ENCODE measurements around the gene WDR35. TPM values are rescaled to one million over a fixed set of nuclear protein-coding genes. Genes with fewer than 3 reads are reported as not detected.
"Not testable (repeated sequence)": the region's sequence is repeated elsewhere in the genome, so short reads cannot be mapped to it uniquely, and the experiment has no call there.

Gene WDR35
- total RNA-seq, 3 donors from 2014 or later = 8.6 to 10.6 (median 9.0) TPM

DNA sequence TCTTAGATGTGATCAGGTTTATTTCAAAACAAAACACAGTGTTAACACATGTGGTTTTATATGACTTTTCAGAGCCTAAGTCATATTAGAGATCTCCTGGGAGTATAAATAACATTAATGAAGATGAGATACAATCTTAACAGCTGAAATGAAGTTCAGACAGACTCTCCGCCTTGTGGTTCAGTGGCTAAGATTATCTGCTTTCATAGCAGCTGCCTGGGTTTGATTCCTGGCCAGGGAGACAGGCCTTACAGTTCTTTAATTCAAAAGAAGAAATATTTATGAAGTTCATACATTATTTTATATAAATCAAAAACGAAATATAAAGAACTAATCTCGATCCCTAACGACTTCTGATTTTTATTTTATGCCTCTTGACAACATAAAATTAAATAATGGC lies 52.9 kb downstream of the WDR35 start:
- Mint-ChIP-seq H3K27me3 (ENCODE audit: low read depth) (no peaks in the 10 kb centered on the region), H3K9me3 (no peaks in the 10 kb centered on the region), H3K4me3 (no peak overlapping the region), H3K4me1 (ENCODE audit: low read depth) (no peaks in the 10 kb centered on the region), H3K36me3 (ENCODE audit: insufficient read depth) (peaks cover 33% of the 10 kb centered on the region)
- ATAC-seq (no peak), DNase-seq (no peak)

DNA sequence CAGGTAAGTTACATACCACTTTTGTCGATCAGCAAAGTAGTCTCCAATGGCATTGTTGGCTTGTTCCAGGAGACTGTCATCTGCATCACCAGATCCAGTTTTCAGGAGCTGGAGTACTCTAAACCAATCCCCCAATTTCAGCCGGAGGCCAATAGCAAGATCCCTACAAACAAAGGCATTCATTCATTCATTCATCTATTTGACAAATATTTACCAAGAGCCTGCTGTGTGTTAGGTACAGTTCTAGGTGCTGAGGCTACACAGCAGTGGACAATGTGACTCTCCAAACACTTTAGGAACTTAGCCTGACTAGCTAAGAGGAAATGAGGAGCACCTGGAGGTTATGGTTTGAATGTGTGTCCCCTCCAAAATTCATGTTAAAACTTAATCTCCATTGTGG lies 53.7 kb downstream of the WDR35 start:
- Mint-ChIP-seq H3K4me3 (no peak overlapping the region), H3K27me3 (ENCODE audit: low read depth) (no peaks in the 10 kb centered on the region), H3K4me1 (ENCODE audit: low read depth) (no peaks in the 10 kb centered on the region), H3K9me3 (no peaks in the 10 kb centered on the region), H3K36me3 (ENCODE audit: insufficient read depth) (peaks cover 38% of the 10 kb centered on the region)
- ATAC-seq (no peak), DNase-seq (no peak)

DNA sequence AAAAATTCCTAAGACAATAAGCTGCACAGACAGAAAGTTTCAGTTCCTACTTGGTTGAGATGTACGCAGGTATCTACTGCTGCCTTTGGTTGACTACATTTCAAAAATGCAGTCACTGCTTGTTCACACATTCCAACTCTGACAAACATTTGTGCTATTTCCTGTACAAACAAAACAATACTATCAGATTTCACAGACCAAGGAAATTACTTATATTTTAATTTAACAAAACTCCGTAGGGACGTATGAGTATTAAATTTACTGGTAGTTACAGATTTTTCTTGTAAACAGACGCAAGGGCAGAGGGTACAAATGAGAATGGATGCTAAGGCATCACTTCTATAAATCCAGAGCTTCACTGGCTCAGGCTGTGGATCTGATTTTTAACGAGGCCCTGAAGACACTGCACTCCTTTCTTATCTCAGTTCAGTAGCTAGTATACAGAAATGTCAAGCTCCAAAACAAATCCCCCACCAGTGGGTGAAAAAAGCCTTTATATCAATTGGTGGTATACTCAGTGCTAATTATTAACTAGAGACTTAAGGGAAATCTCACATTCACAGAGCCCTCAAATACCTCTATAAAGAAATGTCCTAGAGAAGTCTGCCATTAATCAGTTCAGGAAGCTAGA lies 56.4 kb downstream of the WDR35 start:
- Mint-ChIP-seq H3K27me3 (ENCODE audit: low read depth) (no peaks in the 10 kb centered on the region), H3K9me3 (no peaks in the 10 kb centered on the region), H3K4me1 (ENCODE audit: low read depth) (no peaks in the 10 kb centered on the region), H3K36me3 (ENCODE audit: insufficient read depth) (peaks cover 47% of the 10 kb centered on the region), H3K4me3 (no peak overlapping the region)
- no peak for ATAC-seq
- DNase-seq = no peak

DNA sequence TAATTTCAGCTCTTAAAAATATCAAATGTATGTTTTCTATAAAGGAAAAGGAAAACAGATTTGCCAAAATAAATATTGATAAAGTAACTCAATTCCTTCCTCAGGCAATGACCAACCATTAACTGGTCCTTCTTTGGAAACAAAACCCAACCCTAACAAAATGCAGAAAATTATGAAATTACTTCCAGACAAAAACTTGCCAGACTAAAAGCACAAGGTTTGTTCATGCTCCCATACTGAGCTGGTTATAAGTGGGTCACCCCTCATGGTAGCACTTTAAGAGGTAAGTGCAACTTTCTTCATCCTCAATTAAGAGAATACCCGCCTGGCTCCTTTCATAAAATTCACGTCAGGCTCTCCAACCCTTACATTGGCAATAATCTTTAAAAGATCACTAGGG lies 57.0 kb downstream of the WDR35 start:
- no peak overlapping the region for H3K4me3 Mint-ChIP-seq
- no peaks in the 10 kb centered on the region for H3K27me3 Mint-ChIP-seq (ENCODE audit: low read depth)
- H3K4me1 Mint-ChIP-seq (ENCODE audit: low read depth) = no peaks in the 10 kb centered on the region
- DNase-seq = no peak
- peaks cover 50% of the 10 kb centered on the region for H3K36me3 Mint-ChIP-seq (ENCODE audit: insufficient read depth)
- H3K9me3 Mint-ChIP-seq = no peaks in the 10 kb centered on the region
- no peak for ATAC-seq

DNA sequence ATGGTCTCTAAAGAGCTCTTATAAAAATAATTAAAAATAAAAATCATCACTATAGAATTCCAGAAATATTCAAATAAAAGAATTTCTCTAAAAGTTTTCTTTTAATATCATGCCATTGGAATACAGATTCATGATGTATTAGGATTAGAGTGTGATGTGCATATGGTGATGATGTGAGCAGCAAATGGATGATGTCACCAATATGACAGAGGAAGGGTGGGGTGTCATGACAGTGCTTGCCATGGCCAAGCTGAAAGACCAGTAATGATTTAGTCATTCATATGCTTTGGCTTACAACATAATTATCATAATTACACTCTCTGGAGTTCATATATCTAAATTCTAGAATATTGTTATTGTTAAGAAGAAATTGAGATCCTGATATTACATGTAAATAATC lies 60.7 kb downstream of the WDR35 start:
- no peak for ATAC-seq
- Mint-ChIP-seq H3K27me3 (ENCODE audit: low read depth) (no peaks in the 10 kb centered on the region), H3K9me3 (peaks cover 16% of the 10 kb centered on the region), H3K4me1 (ENCODE audit: low read depth) (no peaks in the 10 kb centered on the region), H3K4me3 (no peak overlapping the region), H3K36me3 (ENCODE audit: insufficient read depth) (peaks cover 53% of the 10 kb centered on the region)
- no peak for DNase-seq

DNA sequence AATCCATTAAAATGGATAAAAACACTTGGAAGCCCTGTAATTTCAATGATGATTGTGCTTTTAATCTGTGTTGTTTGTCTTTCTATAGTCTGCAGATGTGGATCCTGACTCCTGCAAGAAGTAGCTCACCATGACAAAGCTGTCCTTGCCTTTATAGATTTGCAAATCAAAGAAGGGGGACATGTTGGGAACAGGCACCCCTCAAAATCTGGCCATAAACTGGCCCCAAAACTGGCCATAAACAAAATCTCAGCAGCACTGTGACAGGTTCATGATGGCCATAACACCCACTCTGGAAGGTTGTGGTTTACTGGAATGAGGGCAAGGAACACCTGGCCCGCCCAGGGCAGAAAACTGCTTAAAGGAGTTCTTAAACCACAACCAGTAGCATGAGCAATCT lies 62.1 kb downstream of the WDR35 start:
- DNase-seq; ATAC-seq; H3K4me1 Mint-ChIP-seq (ENCODE audit: low read depth); H3K27me3 Mint-ChIP-seq (ENCODE audit: low read depth); H3K4me3 Mint-ChIP-seq: not testable (repeated sequence)
- Mint-ChIP-seq H3K36me3 (ENCODE audit: insufficient read depth) (peaks cover 50% of the 10 kb centered on the region), H3K9me3 (peaks cover 16% of the 10 kb centered on the region)

DNA sequence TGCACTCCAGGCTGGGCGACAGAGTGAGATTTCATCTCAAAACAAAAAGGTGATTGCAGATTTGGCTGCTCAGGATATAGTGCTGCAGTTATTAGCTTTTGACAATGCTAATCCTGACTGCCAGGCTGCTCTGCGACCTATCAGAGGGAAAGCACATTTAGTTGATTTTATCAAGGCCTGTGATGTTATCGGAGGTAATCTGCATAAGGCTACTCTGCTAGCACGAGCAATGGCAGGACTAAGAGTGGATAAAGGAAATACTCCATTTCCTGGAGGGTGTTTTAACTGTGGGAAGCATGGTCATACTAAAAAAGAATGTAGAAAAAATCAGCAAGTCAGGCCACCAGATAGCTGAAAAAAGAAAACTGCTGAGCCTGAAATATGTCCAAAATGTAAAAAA lies 65.4 kb downstream of the WDR35 start:
- not testable (repeated sequence) for H3K27me3 Mint-ChIP-seq (ENCODE audit: low read depth); H3K4me3 Mint-ChIP-seq; ATAC-seq; H3K4me1 Mint-ChIP-seq (ENCODE audit: low read depth); DNase-seq
- Mint-ChIP-seq H3K36me3 (ENCODE audit: insufficient read depth) (peaks cover 48% of the 10 kb centered on the region), H3K9me3 (peaks cover 18% of the 10 kb centered on the region)

DNA sequence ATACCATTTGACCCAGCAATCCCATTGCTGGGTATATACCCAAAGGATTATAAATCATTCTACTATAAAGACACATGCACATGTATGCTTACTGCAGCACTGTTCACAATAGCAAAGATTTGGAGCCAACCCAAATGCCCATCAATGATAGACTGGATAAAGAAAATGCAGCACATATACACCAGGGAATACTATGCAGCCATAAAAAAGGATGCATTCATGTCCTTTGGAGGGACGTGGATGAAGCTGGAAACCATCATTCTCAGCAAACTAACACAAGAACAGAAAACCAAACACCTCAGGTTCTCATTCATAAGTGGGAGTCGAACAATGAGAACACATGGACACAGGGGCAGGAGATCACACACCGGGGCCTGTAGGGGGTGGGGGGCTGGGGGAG lies 67.7 kb downstream of the WDR35 start:
- not testable (repeated sequence) for ATAC-seq; H3K27me3 Mint-ChIP-seq (ENCODE audit: low read depth); H3K4me1 Mint-ChIP-seq (ENCODE audit: low read depth); DNase-seq; H3K4me3 Mint-ChIP-seq
- Mint-ChIP-seq H3K9me3 (peaks cover 13% of the 10 kb centered on the region), H3K36me3 (ENCODE audit: insufficient read depth) (peaks cover 46% of the 10 kb centered on the region)

DNA sequence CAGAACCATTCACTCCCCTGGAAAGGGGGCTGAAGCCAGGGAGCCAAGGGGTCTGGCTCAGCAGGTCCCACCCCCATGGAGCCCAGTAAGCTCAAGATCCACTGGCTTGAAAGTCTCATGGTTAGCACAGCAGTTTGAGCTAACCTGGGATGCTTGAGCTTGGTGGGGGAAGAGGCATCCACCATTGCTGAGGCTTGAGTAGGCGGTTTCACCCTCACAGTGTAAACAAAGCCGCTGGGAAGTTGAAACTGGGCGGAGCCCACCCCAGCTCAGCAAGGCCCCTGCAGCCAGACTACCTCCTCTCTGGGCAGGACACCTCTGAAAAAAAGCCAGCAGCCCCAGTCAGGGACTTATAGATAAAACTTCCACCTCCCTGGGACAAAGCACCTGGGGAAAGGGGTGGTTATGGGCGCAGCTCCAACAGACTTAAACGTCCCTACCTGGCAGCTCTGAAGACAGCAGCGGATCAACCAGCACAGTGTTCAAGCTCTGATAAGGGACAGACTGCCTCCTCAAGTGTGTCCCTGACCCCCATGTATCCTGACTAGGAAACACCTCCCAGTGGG lies 73.4 kb downstream of the WDR35 start:
- Mint-ChIP-seq H3K9me3 (no peaks in the 10 kb centered on the region), H3K27me3 (ENCODE audit: low read depth) (no peaks in the 10 kb centered on the region), H3K4me3 (no peak overlapping the region), H3K36me3 (ENCODE audit: insufficient read depth) (peaks cover 34% of the 10 kb centered on the region), H3K4me1 (ENCODE audit: low read depth) (no peaks in the 10 kb centered on the region)
- no peak for DNase-seq
- no peak for ATAC-seq

DNA sequence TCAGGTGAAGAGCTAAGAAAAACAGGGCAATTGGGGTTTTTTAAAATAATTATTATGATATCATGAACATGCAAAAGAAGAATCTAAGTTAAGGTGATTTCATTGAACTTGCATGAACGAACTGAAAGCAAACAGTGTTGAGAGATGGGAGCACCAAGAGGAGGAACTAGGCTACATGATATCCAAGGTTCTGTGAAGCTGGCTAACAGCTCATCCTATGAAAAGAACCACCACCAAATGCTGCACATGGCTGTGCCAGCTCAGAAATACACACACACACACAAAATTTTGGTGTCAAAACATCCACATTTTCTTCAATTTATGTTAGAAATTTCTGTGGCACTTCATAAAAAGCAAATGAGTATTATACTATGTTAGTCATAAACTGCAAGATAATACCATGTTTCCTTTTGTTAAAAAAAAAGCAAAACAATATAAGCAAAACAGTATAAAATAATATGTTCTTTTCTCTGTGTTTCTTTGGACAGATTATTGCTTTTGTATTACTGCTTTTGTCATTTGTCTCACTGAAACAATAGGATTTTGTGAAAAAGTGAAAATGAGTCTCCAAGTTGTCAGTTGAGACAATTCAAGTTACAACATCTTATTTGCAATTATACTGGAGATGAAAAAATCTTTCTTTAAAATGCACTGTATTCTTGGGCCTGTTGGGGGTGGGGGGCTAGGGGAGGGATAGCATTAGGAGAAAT lies 75.5 kb downstream of the WDR35 start:
- Mint-ChIP-seq H3K36me3 (ENCODE audit: insufficient read depth) (peaks cover 30% of the 10 kb centered on the region), H3K4me1 (ENCODE audit: low read depth) (no peaks in the 10 kb centered on the region), H3K9me3 (no peaks in the 10 kb centered on the region), H3K27me3 (ENCODE audit: low read depth) (no peaks in the 10 kb centered on the region), H3K4me3 (no peak overlapping the region)
- DNase-seq (no peak), ATAC-seq (no peak)

DNA sequence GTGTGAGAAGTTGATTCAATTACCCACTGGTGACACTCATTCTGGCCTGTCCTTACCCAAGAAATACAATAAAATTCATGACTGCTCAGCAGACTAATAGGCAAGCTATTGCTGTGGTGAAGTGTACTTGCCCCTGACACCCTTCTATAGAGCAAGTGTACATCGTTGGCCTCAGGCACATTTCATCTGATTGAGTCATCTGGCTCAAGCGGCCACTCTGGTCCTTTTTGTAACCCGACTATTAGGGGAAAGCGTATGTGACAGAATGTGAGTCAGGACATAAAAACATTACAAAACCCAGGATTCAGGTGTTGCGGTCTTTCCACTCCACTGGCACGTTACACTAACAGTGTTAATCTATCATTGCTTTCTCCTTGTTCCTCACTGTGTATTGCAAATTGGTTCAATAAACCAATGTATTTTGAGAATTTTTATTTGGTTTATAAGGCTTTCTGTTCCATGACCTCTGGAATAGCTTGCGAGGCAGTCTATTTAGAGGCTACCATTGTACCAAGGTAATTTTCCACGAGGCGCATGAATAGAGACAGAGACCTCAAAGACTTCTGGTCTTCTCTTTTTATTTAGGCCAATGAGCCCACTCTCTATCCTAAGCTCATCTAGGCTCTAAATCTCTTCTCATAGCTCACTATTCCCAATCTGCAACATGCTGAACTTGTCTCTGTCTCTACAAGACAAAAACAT lies 77.9 kb downstream of the WDR35 start:
- H3K4me3 Mint-ChIP-seq = no peak overlapping the region
- H3K9me3 Mint-ChIP-seq = no peaks in the 10 kb centered on the region
- peaks cover 17% of the 10 kb centered on the region for H3K36me3 Mint-ChIP-seq (ENCODE audit: insufficient read depth)
- DNase-seq (no peak), ATAC-seq (no peak)
- no peaks in the 10 kb centered on the region for H3K4me1 Mint-ChIP-seq (ENCODE audit: low read depth)
- no peaks in the 10 kb centered on the region for H3K27me3 Mint-ChIP-seq (ENCODE audit: low read depth)

DNA sequence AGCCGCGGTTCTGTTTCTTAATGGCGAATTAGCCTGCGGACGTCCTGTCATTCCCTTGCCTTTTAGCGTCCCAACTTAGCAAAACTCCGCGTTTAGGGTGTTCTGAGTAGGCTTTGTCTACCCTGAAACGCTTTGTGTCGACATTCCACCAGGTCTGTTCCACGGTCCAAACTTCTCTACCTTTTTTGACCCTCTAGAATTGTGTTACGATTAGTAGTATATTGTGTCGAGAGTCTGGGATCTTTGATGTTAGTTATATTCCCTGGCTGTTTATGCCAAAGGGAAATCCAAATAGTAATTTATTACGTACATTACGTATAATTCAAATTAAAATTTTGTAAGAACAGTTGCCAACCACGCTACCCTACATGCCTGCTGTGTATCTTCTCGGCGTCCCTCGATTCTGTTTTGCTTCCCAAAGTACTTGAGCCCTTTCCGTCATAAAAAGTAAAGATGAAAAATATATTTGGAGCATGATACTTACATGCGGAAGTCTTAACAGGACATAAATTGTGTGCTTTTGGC lies 87.6 kb downstream of the WDR35 start:
- peaks cover 8% of the 10 kb centered on the region for H3K36me3 Mint-ChIP-seq (ENCODE audit: insufficient read depth)

DNA sequence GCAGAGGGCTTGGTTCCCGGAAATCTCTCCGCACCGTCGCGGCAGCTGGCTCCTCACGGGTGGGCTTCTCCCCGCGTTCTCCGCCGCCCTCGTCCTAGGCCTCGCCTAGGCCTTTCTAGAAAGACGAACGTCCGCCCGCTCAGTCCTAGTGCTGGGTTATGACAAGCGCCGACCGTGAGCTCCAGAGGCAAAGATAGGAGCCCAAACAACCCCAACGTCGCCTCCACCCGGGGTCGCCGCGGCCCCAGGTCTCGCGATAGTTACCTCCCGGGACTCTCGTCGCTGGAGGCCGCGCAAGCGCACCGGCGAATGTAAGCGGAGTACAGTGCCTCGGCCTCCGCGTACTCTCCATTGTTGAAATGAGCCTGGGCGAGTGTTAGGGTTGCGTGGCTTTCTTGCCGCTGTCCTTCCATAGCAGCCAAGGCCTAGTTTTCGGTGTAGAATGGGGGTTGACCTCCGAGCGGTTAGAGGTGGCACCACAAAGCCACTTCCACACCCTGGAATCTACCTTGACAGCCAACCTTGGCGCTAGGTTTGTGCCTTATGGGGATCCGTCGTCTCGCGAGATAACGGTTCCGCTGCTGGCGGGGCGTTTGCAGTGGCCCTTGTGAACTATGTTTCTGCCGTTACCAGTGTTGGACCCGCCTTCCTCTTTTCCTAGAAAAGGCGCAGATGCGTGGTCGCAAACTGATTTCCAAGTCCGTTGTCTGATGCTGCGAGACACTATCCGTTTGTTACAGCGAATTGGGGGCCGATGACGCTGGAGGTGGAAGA lies 88.3 kb downstream of the WDR35 start, which contains the start of gene TTC32:
Gene TTC32, minus strand, starts transcription at position 542 of the 774 bp plus-strand sequence. Its CDS starts 129 bp downstream, at position 413.
- peaks cover 35% of the 10 kb centered on the region for H3K4me1 Mint-ChIP-seq (ENCODE audit: low read depth)
- peak within 1 kb of the TSS; percentile 93 for H3K4me3 Mint-ChIP-seq
- ATAC-seq = peak; percentile 89 to 92
- peaks cover 8% of the 10 kb centered on the region for H3K36me3 Mint-ChIP-seq (ENCODE audit: insufficient read depth)
- peaks cover 3% of the 10 kb centered on the region for H3K27me3 Mint-ChIP-seq (ENCODE audit: low read depth)
- DNase-seq = peak; percentile 91
- H3K9me3 Mint-ChIP-seq = peaks cover 5% of the 10 kb centered on the region

More for the DNA sequence above, 87.6 kb downstream of the WDR35 start:
- Mint-ChIP-seq H3K9me3 (peaks cover 5% of the 10 kb centered on the region), H3K27me3 (ENCODE audit: low read depth) (peaks cover 3% of the 10 kb centered on the region), H3K4me1 (ENCODE audit: low read depth) (peaks cover 35% of the 10 kb centered on the region), H3K4me3 (peak overlapping the region; percentile 93)
- DNase-seq = no peak
- ATAC-seq = peak in 1 of 2 donors; percentile 11
